Fibroblast of gingiva (primary cell): ENCODE data around the gene ERN1.
A peak's percentile ranks its signal among the peaks of the same experiment; 100 is the strongest.

Experiments used
- DNase-seq: peaks from one replicate; pipeline ENCODE4 v3.0.0-alpha.2; 2011; ENCODE audit warnings: low read depth

Gene ERN1

DNA sequence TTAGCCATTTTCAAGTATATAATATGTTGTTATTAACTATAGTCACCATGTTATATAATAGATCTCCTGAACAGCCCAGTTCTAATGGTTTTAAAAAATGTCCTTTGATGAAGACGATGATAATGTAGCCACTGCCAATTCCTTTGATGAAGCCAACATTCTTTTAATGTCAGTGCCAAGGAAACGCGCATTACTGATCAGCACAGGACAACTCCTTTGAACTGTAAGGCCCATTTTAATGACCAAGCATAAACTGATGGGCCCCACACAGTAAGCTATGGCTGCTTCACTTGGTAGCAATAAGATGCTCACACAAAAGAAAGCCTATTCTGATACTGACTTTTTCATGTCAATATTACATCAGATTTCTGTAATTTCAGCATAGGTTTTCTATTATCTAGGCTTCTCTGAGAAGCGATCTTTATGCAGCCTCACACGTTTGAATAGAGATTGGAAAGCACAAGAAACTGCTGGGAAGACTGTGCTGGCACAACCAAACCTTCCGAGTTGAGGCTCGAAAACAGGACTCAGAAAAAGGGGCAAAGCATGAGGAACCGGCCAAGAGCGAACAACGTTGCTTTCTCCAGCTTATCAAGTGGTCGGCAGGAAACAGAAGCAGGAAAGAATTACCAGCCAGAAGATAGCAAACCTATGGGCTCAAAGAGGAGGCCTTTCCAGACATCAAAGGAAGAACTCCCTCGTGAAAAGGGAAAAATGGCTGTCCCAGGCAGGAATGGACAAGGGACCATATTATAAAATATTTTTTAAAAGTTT, 19.4 kb downstream of the ERN1 start:
- DNase-seq: no peak

- no peak for DNase-seq
These were observed 20.5 kb downstream of the ERN1 start for GRCh38 chr17:64109400-64109799.

GRCh38 chr17:64107500-64108236, 22.3 kb downstream of the ERN1 start:
- DNase-seq: no peak

DNA sequence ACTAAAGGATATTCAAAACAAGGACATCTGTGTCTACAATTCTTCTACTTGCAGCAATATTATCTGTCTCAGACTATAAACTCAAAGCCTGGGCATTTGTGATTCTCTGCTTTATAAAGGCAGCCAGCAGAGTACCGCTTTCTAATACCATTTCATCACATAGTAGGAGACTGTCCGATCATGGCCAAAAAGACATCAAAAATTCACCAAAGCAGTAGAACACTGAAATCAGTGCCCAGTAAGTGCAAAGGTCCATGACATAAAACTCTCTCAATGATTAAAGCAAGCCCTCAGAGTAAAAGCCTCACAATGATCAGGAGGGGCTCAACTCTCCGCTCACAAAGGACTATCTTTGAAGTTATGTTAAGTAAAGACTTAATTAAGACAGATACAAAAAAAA, 23.0 kb downstream of the ERN1 start:
- DNase-seq: no peak

DNA sequence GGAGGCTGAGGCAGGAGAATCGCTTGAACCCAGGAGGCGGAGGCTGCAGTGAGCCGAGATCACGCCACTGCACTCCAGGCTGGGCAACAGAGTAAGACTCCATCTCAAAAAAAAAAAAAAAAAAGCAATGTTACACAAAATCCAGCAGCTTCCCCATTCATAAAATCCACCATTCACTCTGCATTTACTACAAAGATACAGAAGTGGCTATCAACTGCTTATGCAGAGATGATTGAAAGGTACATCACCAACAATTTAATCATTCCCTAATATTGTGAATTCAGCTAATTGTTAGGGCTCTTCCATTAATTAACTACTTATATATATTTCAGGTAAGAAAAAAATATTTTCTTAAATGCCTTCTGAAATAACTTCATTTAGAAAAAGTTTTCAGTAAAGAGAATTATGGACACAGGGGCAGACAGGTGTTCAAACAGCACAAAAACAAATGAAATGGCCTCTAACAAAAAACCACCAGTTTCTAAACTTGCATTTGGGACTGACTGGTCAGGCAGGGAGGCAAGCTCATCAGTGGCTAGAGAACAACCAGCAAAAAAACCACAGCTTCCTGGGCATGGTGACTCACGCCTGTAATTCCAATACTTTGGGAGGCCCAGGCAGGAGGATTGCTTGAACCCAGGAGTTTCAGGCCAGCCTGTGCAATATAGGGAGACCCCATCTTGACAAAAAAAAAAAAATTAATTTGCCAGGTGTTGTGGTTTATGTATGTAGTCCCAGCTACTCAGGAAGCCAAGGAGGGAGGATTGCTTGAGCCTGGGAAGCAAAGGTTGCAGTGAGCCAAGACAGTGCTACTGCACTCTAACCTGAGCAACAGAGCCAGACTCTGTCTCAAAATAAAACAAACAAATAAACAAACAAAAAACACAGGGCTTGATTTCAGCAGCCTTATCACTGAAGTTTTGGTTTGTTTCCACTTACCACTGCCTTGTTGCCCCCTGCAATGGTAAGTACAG, 26.3 kb downstream of the ERN1 start:
- DNase-seq: no peak

- DNase-seq: no peak
These were observed 27.1 kb downstream of the ERN1 start for GRCh38 chr17:64102627-64103390.

- DNase-seq: no peak
These were observed 30.4 kb downstream of the ERN1 start for GRCh38 chr17:64099543-64099942.

DNA sequence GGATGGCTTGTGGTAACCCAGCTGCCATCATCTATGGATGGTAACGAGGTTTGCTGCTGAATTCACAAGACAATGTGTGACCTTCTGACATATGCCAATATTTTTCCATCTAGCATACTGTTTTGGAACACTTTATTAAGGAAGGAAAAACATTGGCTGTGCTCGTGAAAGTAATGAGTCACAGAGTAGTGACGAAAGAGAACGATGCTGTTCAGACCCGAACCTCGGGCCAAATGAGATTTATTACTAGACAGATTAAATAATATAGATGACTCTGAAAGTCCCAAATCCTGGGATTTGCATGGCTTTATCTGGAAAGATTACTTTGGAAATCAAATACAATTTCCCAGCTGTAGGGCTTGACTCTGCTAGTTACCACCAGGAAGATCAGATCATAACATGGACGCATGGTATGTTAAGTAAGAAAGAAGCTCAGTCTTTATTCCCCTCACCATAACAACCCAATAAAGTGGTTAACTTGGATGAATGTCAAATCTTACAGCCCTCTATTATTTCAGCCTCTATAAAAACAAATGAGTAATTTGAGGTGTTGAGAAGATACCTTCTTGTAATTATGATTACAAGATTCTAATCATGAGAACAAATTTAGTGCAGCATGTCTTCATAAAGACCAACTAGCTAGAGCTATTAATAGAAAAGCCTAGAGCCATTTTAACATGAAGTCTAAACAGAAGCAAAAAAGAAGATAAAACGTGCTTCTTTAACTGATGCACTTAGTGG, 32.6 kb downstream of the ERN1 start:
- DNase-seq: peak; percentile 64

- DNase-seq: no peak
These were observed 33.9 kb downstream of the ERN1 start for GRCh38 chr17:64096037-64096436.

- no peak for DNase-seq
These were observed 34.6 kb downstream of the ERN1 start for GRCh38 chr17:64095144-64095882.

GRCh38 chr17:64094412-64094811, 35.5 kb downstream of the ERN1 start:
- no peak for DNase-seq

DNA sequence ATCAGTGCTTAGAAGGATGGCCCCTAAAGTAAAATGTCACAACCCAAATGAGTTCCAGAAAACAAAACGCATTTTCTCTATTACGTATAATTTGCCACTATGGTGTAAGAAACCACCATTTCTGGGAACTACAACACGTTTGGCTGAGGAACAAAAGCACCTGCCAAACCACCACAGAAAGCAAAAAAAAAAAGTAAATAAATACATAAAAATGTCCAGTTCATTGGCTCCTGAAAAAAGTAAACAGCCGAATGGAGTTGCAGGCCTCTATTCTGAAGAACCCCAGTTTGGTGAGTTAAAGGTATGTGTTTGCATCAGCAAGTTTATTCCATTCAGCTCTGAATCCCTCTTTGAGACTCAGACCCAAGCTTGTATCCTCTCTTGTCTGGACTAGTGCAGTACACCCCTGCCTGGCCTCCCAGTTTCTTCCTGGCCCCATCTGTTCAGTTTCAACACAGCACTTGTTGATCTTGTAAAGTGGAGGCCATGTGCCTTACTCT, 36.9 kb downstream of the ERN1 start:
- DNase-seq: peak; percentile 45

DNA sequence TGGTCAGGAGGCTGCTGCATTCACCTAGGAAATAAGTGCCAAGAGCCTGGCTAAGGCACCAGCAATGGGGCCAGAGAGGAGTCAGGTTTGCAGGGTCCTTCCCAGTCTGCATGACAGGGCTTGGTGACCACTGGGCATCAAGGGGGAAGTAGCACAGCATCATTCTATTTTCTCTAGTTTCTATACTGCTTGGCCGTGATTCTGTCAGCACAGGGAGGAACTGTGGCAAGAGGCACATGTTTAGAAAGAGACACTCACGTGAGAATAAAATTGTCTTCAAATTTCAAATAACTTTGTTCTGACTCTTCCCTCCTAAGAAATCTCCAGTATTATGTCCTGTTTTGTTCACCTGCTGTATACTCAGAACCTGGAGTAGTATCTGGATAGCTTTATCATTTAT, 37.8 kb downstream of the ERN1 start:
- DNase-seq: no peak

GRCh38 chr17:64091571-64091970, 38.4 kb downstream of the ERN1 start:
- no peak for DNase-seq

DNA sequence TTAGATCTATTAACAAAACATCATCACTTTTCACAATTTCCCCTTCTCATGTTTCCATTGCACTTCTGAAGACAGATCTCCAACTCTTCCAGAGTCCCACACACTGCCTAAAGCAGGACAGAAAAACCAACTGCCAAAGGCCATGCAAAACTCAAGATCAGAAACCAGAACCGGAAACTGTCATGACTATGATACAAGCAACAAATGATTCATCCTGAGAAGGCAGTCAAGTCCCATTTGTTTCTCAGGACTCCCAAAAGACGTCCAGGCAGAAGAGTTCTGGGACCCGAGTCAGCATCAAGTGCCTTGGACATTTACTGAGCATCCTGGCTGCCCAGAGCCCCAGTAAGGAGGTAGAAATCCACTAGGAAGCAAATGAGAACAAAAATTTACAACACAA, 38.8 kb downstream of the ERN1 start:
- DNase-seq: no peak

- DNase-seq: no peak
These were observed 39.8 kb downstream of the ERN1 start for GRCh38 chr17:64090144-64090543.

DNA sequence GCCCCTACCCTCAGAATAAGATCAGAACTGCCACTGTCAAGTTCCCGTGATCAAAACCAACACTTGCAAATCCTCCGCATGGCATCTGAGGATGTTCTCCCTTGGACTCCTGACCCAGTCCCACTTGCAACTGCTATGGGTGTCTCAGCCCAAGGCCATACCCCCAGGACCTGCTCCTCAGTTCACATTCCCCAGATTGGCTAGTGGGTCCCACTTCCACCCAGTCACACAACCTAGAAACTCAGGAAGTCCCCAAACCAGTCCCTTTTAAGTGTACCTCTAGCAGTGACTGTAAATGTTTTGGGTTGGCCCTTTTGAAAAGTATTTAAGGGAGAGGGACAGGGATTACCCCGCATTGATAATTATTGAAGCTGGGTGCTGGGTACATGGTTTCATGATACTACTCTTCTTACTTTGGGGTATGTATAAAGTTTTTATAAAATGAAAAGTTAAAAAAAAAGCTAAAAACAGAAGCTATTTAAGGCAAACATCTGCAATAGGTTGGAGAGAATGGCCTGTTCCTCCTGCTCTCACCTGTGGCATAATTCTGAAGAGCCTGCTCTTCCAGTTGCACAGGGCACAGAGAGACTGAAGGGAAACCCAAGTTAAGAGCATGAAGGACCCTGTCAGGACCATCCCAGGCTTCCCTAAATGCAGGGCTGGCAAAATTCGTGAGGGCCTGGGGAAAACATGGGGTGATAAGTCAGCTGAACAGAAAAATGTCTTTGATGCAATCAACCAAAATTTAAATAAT, 42.5 kb downstream of the ERN1 start:
- DNase-seq: no peak

GRCh38 chr17:64085650-64086005, 44.3 kb downstream of the ERN1 start:
- no peak for DNase-seq

DNA sequence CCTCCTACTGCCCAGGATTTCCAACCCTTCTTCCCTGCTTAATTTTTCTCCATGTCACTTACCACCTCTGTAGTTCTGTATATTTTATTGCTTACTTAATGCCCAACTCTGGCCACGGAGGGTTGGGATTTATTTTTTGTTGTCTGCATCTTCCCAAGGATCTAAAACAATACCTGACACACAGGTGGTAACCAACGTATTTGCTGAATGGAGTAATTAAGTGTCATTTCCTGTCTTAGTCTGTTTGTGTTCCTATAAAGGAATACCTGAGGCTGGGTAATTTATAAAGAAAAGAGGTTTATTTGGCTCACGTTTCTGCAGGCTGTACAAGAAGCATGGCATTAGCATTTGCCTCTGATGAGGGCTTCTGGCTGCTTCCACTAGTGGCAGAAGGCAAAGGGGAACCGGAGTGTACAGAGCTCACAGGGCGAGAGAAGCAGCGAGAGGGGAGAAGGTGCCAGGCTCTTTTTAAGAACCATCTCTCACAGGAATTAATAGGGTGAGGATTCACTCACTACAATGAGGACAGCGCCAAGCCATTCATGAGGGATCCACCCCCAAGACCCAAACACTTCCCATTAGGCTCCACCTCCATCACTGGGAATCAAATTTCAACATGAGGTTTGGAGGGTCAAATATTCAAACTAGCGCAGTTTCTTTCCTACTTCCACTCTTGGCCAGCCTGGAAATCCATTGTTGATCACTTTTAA, 44.8 kb downstream of the ERN1 start:
- no peak for DNase-seq
